Astrocyte (in vitro differentiated cells and primary cell): Measurements from ENCODE around the gene HABP4. TPM values are rescaled to one million over a fixed set of nuclear protein-coding genes. Genes with fewer than 3 reads are reported as not detected.
A peak's percentile ranks its signal among the peaks of the same experiment; 100 is the strongest.

Experiments
- DNase-seq: peaks from one replicate; pipeline ENCODE4 v3.0.0-alpha.2; 2010; ENCODE audit warnings: low read depth
- FAIRE-seq: peaks from 2 replicates; lab custom pipeline; 2011; peaks lifted over from hg19 to GRCh38; lab: Jason Lieb, UNC
- H2AFZ ChIP-seq: 2 replicates; pipeline ENCODE4 v1.6.0; 2012; ENCODE audit warnings: low read depth, low read length, inconsistent platforms
- H3K27ac ChIP-seq: 2 replicates; pipeline ENCODE4 v1.5.1; 2011; ENCODE audit warnings: low read depth, low read length, inconsistent platforms
- H3K27me3 ChIP-seq: 2 replicates; pipeline ENCODE4 v1.6.0; 2011; ENCODE audit warnings: low read length, inconsistent platforms; ENCODE audit not compliant: insufficient read depth
- H3K36me3 ChIP-seq: 2 replicates; pipeline ENCODE4 v1.5.1; 2011; ENCODE audit warnings: low read length, inconsistent platforms; ENCODE audit not compliant: insufficient read depth
- H3K4me1 ChIP-seq: 2 replicates; pipeline ENCODE4 v1.5.1; 2011; ENCODE audit warnings: low read length, inconsistent platforms; ENCODE audit not compliant: insufficient read depth
- H3K4me2 ChIP-seq: 2 replicates; pipeline ENCODE4 v1.6.0; 2012; ENCODE audit warnings: low read length, inconsistent platforms
- H3K4me3 ChIP-seq: 2 replicates; pipeline ENCODE4 v1.5.1; 2011; ENCODE audit warnings: low read depth, mild to moderate bottlenecking, low read length, inconsistent platforms; ENCODE audit not compliant: insufficient read depth
- H3K79me2 ChIP-seq: 2 replicates; pipeline ENCODE4 v1.6.0; 2012; ENCODE audit warnings: mild to moderate bottlenecking, low read length, inconsistent platforms; ENCODE audit not compliant: insufficient read depth
- H3K9ac ChIP-seq: 2 replicates; pipeline ENCODE4 v1.6.0; 2012; ENCODE audit warnings: mild to moderate bottlenecking, low read length, inconsistent platforms
- H3K9me3 ChIP-seq: 2 replicates; pipeline ENCODE4 v1.5.1; 2012; ENCODE audit warnings: low read depth, mild to moderate bottlenecking, low read length, inconsistent platforms; ENCODE audit not compliant: insufficient read depth
- H4K20me1 ChIP-seq: 2 replicates; pipeline ENCODE4 v1.6.0; 2012; ENCODE audit warnings: low read length, inconsistent platforms; ENCODE audit not compliant: insufficient read depth
- H3K27ac Mint-ChIP-seq: one replicate; pipeline ENCODE4 v1.8.0; 2021; ENCODE audit warnings: mild to moderate bottlenecking, mixed read lengths; ENCODE audit not compliant: unreplicated experiment
- H3K27me3 Mint-ChIP-seq: one replicate; pipeline ENCODE4 v1.8.0; 2021; ENCODE audit warnings: low read depth, mixed read lengths; ENCODE audit not compliant: unreplicated experiment
- H3K36me3 Mint-ChIP-seq: one replicate; pipeline ENCODE4 v1.8.0; 2021; ENCODE audit warnings: low read depth, mixed read lengths; ENCODE audit not compliant: unreplicated experiment
- H3K4me1 Mint-ChIP-seq: one replicate; pipeline ENCODE4 v1.8.0; 2021; ENCODE audit warnings: low read depth, mixed read lengths; ENCODE audit not compliant: unreplicated experiment
- H3K4me3 Mint-ChIP-seq: one replicate; pipeline ENCODE4 v1.8.0; 2021; ENCODE audit warnings: mild to moderate bottlenecking, moderate library complexity, mixed read lengths; ENCODE audit not compliant: unreplicated experiment
- H3K9me3 Mint-ChIP-seq: one replicate; pipeline ENCODE4 v1.8.0; 2021; ENCODE audit warnings: mild to moderate bottlenecking, mixed read lengths; ENCODE audit not compliant: unreplicated experiment
- CTCF ChIP-seq: IDR thresholded peaks from 2 replicates; pipeline ENCODE4 v1.5.1; 2011; ENCODE audit warnings: low read depth, mild to moderate bottlenecking, inconsistent platforms, low read length, moderate library complexity; ENCODE audit not compliant: insufficient read depth
- EZH2 ChIP-seq: IDR thresholded peaks from 2 replicates; pipeline ENCODE4 v1.6.1; 2012; ENCODE audit warnings: mild to moderate bottlenecking, low read length, inconsistent platforms; ENCODE audit not compliant: insufficient read depth
- total RNA-seq: library from RNA; stranded (reverse); gene quantifications from 2 replicates; pipeline ENCODE4 v1.2.1, GENCODE V29; 2021

Gene HABP4
- total RNA-seq, 1 donor from 2014 or later = 20.1 TPM

- peak overlapping the region; percentile 86 for H3K27ac Mint-ChIP-seq
- peak overlapping the region; percentile 39 for H3K27ac ChIP-seq
- H3K36me3 ChIP-seq = peaks cover 4% of the 10 kb centered on the region
- no peaks in the 10 kb centered on the region for H3K9me3 Mint-ChIP-seq
- no peaks in the 10 kb centered on the region for H3K79me2 ChIP-seq
- H3K4me3 ChIP-seq = no peak overlapping the region
- H3K9ac ChIP-seq = peak overlapping the region; percentile 7
- H4K20me1 ChIP-seq = no peaks in the 10 kb centered on the region
- DNase-seq = peak; percentile 42
- no peak for TF ChIP-seq CTCF
- no peak for TF ChIP-seq EZH2
- no peak overlapping the region for H2AFZ ChIP-seq
- peaks cover 7% of the 10 kb centered on the region for H3K4me1 ChIP-seq
- H3K4me2 ChIP-seq = peak overlapping the region; percentile 41
- peak; percentile 77 for FAIRE-seq
- peaks cover 3% of the 10 kb centered on the region for H3K36me3 Mint-ChIP-seq
- peaks cover 36% of the 10 kb centered on the region for H3K4me1 Mint-ChIP-seq
- H3K9me3 ChIP-seq = no peaks in the 10 kb centered on the region
- H3K4me3 Mint-ChIP-seq = no peak overlapping the region
- no peaks in the 10 kb centered on the region for H3K27me3 ChIP-seq
- no peaks in the 10 kb centered on the region for H3K27me3 Mint-ChIP-seq
Measured at GRCh38 chr9:96514800-96515158, 64.8 kb downstream of the HABP4 start.

DNA sequence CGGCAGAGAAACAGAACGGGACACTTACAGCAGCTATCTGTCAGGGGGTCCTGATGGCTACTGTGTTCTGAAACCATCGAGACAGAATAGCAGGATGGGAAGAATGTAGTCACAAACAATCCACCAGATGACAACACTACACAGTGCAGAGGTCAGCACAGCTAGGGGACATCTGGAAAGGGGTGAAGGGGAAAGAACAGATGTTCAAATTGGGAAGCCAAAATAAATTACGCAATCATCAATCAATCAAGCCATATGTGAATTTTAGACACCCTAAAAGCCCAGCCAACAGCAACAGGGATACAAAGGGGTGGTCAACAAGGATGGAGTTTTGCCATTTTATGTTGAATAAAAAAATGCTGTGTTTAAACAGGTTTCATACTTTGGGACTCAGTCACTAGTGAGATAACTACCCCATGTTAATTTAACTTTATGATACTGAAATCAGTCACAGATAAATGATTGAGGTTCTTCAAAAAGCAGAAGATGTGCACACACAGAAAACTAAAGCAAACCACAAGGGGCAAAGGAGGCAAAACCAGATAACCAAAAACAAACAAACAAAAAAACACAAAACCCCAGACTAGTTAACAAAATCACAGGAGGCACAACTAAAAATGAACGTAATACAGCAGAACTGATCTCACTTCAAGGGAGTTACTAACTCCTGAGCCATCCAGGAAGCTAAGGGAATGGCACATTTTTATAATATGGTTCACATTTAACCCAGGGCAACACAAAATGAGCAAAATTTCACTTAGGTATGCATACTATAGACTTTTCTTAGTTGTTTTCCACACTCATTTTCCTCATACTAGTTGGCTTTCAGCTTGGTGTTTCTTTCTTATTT is 65.9 kb downstream of the HABP4 start:
- Histone ChIP-seq H3K27ac (no peak overlapping the region), H3K79me2 (no peaks in the 10 kb centered on the region), H2AFZ (no peak overlapping the region), H3K36me3 (peaks cover 4% of the 10 kb centered on the region), H3K9ac (no peak overlapping the region), H4K20me1 (no peaks in the 10 kb centered on the region), H3K4me2 (peak overlapping the region; percentile 8), H3K27me3 (no peaks in the 10 kb centered on the region), H3K9me3 (no peaks in the 10 kb centered on the region), H3K4me3 (no peak overlapping the region), H3K4me1 (peaks cover 7% of the 10 kb centered on the region)
- FAIRE-seq (no peak), DNase-seq (peak; percentile 53)
- Mint-ChIP-seq H3K36me3 (peaks cover 1% of the 10 kb centered on the region), H3K4me1 (peaks cover 31% of the 10 kb centered on the region), H3K9me3 (no peaks in the 10 kb centered on the region), H3K27me3 (no peaks in the 10 kb centered on the region), H3K27ac (peak overlapping the region; percentile 86), H3K4me3 (no peak overlapping the region)
- TF ChIP-seq EZH2 = no peak
- no peak for TF ChIP-seq CTCF

GRCh38 chr9:96519095-96519494 is 69.1 kb downstream of the HABP4 start:
- Mint-ChIP-seq H3K4me3 (no peak overlapping the region), H3K9me3 (no peaks in the 10 kb centered on the region), H3K27ac (no peak overlapping the region), H3K27me3 (no peaks in the 10 kb centered on the region), H3K4me1 (peaks cover 21% of the 10 kb centered on the region), H3K36me3 (peaks cover 4% of the 10 kb centered on the region)
- TF ChIP-seq EZH2 (no peak), CTCF (no peak)
- Histone ChIP-seq H3K27me3 (no peaks in the 10 kb centered on the region), H3K4me1 (peaks cover 7% of the 10 kb centered on the region), H3K4me2 (no peak overlapping the region), H3K4me3 (no peak overlapping the region), H2AFZ (no peak overlapping the region), H3K27ac (no peak overlapping the region), H3K36me3 (no peaks in the 10 kb centered on the region), H4K20me1 (no peaks in the 10 kb centered on the region), H3K9ac (no peak overlapping the region), H3K79me2 (no peaks in the 10 kb centered on the region), H3K9me3 (no peaks in the 10 kb centered on the region)
- DNase-seq = no peak
- no peak for FAIRE-seq
